DND-41 (cell line): ENCODE results near the gene SNRPE.

Source experiments
- CTCF ChIP-seq: IDR thresholded peaks from 2 replicates; pipeline ENCODE4 v1.5.1; 2012; ENCODE audit warnings: borderline replicate concordance, low read length, moderate library complexity, mild to moderate bottlenecking; ENCODE audit not compliant: poor library complexity, severe bottlenecking; ENCODE audit errors: extremely low read depth
- EZH2 ChIP-seq: IDR thresholded peaks from 3 replicates; pipeline ENCODE4 v1.6.1; 2012; ENCODE audit warnings: borderline replicate concordance, low read depth, mild to moderate bottlenecking, moderate library complexity, low read length, inconsistent platforms; ENCODE audit not compliant: severe bottlenecking

- TF ChIP-seq CTCF, result no peak
- no peak for TF ChIP-seq EZH2
These were observed 35.2 kb upstream of the SNRPE start for GRCh38 chr1:203826175-203826574.
